Astrocyte of the hippocampus (primary cell): Measurements from ENCODE around the gene C16orf87.

ENCODE experiments used
- DNase-seq: peaks from one replicate; pipeline ENCODE4 v3.0.0; 2011; ENCODE audit warnings: low read depth, low spot score

C16orf87 gene

DNA sequence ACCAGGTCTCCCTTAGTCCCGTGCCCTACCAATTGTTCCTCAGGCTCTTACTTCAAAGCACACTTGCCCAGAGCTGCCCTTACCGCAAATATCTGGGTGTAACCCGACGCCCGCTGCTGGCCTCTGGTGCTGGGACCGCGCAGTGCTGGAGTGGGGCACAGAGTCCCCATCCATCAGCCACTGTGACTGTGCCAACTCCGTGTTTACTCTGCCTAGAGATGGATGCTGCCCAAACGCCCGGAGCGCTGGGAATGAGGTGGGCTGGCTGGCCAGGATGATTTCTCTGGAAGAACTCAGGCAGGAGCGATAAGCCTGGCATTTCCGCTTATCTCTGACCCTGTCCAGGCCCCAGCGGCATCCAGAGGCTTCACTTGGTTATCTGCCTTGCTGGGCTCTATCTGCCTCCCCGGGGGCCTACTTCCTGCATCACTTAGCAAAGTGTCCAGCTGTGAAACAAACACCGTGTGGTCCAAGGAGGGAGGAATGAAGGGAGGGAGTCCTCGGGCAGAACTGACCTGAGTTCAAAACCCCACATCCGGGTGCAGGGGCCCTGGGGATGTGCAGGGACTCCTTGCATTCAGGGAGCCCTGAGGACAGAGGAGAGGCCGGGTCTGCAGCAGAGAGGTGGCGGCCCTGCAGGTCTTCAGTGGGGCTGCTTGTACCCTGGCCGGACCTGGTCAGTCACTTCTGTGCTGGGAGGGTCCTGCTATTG, 73.5 kb downstream of the C16orf87 start:
- DNase-seq, result peak; percentile 45

DNA sequence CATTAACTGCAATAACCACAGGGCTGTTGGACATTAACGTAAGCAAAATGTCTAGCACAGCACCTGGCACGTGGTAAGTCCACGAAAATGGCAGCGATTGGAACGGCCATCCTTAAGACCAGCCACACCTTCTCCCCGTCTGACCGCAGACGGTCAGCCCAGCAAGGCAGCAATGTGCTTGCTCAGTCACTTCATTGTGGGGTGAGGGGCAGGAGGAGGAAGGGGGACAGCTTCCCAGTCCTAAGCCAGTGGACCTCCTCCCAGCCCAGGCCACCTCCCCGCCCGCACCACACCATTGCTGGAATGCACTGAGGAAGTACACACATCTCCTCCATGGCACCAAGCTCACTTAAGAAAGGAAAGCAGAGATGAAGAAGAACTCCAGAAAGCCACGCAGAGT, 74.2 kb downstream of the C16orf87 start:
- no peak for DNase-seq

DNA sequence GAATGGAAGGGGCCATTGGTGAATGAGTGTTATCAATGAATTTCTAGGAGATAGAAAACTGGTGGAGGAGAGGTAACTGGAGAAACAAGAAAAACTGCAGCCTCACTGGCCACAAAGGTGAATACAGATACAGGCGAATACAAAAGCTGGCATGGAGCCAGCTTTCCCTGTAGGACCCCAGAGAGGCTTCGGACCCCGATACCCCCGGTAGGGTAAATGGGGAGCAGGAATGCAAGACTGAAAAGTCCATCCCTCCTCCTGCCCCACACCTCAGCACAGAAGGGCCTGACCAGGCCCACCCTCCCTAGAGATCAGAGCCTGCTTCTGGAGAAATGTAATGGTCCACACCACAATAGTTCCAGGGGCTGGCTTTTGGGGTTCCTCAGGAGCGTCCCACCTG, 78.0 kb downstream of the C16orf87 start:
- no peak for DNase-seq

DNA sequence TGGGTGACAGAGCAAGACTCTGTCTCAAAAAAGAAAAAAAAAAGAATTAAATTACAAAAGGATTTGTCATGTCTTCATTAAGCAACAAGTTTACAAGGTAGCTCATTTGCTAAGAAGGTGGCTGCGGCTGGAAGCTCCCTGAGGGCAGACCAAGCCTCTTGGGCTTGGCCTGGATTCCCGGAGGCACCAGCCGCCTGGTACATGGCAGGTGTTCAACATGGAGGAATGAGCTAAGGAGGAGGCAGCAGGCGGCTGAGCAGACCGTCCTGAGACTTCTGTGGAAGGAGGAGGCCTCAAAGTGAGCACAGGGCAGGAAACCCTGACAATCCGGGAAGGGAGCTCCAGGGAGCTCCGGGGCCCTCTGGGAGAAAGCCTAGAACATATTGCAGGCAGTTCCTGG, 79.6 kb downstream of the C16orf87 start:
- no peak for DNase-seq

DNA sequence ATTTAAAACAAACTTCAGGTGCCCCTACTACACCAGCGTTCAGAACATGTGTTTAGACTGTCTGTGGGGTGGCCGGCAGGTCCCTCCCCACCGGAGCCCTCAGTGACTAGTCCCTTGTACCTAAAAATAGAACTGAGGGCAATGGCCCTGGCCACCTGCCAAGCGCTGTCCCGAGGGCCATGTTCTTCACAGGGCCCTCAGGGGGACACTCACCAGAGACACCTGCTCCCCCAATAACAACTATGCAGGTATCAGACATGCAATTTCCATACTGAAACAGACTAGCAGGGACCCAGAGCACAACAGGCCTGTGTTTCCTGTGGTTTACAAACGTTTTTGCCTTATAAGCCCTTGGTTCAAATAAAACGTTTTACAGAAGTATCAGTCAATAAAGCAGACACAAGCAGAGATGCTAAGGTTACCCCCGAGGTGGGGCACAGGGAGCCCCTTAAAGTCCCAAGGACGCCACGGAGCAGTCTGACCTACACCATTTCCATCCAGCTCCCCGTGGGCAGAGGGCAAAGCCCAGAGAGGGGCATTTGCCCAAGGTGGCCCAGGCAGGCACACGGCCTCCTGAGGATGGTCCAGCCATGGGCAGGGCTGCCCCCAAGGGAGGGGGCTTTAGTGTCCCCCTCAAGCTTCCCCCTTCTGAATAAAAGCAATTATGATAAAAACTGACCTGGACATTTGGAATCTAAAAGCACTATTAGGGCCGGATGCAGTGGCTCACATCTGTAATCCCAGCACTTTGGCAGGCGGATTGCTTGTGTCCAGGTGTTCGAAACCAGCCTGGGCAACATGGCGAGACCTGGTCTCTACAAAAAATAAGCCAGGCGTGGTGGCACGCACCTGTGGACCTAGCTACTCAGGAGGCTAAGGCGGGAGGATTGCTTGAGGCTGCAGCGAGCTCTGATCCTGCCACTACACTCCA, 81.9 kb downstream of the C16orf87 start:
- no peak for DNase-seq

DNA sequence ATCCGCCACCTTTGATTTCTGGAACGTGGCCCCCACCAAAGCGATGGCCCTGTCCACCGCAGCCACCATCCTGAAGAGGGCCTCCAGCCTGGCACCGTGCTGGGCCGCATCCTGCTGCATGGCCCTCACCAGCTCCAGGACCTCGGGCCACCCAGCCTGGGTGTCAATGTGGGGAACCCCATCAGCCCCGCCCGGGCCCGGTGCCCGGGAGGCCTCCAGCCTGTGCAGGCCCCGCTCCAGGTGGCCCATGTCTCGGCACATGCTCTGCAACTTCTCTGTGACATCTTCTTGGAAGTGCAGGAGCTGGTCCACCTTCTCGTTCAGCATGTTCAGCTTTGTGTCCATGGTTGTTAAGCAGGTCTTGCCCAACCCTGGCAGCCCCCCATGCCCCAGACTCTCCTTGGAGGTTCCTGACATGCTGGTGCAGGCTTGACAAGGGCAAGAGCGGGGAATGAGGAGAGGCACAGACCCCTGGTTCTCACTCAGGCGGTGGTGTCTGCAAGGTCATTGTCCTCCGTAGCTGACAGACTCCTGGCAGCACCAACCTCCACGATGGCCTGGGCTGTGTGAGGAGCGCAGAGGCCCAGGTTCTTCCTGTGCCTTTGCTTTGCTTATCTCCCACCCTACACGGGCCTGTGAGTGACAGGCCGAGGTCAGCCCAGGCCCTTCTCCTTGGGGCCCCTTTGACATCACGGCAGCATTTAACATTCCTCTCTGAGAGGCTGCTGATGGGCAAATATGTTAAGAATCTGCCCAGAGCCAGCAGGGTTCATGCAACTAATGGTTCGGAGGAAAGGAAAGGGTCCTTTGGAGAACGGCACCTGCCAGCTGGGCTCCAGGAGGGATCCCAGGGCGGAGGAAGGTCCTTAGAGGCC, 83.0 kb downstream of the C16orf87 start, which contains the start of gene MYLK3:
Gene MYLK3 (minus strand): TSS at position 568 of the 875 bp plus-strand sequence. CDS start 151 bp downstream, at position 417.
- DNase-seq, result peak; percentile 55

DNA sequence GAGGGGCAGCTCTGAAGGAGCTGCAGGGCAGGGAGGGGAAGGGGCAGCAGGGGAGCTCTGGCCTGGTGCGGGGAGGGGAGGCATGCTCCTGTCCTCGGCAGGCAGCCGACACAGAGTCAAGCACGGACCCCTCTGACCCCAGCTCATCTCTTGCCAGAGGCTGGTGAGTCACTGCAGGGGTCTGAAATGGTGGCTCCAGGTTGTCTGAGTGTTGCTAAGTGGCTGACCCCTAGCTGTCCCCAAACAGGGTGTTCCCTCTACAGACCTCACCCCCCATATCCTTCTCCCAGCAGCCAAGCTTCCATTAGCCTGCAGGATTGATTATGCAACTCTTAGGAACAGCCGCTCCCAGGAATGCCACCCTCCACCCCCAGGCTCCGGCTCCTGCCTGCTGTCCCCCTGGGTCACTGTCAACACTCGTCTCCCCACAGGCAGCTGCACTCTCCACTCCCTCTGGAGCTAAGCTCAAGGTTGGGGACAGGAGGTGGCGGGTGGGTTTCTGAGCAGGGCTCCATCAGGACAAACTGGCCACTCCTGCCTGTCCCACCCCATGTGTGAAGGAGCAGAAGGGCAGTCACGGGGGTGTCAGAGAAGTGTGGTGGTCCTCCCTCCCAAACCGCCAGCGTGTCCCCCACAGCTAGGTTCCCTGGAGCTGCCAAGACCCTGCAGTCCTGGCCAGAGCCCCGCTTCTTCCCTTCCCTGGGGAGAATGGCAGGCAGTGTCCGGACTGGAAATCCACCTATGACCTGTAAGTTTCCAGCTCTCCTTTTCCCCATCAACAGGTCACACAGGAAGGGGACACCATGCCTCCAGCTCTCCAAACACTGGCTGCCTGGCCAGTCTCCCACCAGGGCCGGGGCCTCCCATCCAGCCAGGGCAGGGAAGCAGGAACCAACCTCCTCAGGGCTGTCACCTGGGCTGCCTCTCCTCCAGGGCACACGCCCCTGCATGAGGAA, 83.9 kb downstream of the C16orf87 start:
- DNase-seq, result no peak
